NCI-H1092 treated with DMSO at 0.1 percent for 48 hours (cell line): Measurements from ENCODE around the gene BIRC2.

ENCODE experiments used
- DNase-seq: peaks from one replicate; lab custom pipeline; 2025; lab: John Stamatoyannopoulos, UW

Gene BIRC2

DNA sequence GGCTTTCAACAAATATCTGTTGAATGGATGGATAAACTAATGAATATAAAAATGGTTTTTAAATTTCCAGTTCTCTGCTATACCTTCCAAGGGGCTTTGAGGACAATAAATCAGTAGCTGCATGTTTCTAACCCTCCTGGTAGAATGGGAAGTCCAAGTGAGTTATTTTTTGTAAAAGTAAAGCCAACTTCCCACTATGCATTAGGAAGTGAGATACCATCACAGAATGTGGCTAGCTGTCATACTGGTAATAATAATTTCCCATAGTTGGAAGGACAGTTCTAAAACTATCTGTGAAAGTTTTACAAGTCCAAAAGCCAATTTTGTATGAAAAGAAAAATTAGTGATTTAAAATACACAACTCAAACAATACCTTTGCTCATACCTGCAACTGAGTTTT lies 55.5 kb downstream of the BIRC2 start:
- DNase-seq, result no peak

DNA sequence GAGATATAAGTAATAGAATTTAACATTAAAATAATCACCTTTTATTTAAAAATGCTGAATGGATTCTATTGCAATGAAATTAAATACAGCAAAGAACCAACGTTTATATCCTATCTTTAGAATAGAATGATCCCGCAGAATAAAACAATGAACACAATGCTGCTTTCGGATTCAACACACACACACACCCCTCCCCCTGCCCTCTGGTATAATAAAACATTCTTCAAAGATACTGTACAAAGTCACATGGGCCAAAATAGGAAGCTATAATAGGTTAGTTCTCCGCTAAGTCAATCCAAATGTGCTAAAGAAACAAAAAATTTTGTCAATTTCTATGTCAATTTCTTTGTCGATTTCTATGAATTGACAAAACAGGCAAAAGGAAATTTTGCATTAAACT lies 58.5 kb downstream of the BIRC2 start:
- no peak for DNase-seq

DNA sequence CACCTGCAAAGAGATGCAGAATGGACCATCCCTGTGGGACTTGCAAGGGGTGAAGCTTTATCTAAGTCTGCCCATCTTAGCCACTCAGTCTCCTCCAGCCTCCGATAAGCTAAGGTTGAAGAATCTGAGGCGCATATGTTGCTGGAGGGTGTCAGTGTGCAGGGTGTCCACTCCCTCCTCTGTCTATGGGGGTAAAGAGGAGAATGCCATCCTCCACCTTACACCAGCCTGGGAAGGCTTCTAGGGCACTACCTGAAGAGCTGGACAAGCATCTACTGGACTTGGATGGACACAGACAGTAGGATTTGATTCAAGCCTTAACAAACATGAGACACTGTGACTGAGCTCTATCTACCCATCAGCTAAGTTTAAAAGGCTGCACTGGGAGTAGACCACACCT lies 59.1 kb downstream of the BIRC2 start:
- no peak for DNase-seq

DNA sequence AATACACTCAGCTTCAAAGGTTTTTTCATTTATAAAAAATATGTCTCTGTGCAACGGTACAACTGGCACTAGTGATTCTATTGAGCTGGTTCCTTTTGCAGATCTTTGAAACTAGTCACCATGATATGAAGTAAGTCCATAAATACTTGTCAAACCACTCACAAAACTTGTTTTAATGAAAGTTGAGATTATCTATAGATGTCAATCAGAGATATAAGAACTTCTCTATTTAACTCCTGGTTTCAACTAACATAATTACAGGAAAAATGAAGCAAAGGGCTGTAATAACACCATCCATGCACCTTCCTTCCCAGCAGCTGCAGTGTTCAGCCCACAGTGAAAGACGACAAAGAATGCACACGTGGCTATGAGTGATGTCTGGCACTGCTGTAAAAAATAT lies 60.9 kb downstream of the BIRC2 start:
- DNase-seq, result no peak

DNA sequence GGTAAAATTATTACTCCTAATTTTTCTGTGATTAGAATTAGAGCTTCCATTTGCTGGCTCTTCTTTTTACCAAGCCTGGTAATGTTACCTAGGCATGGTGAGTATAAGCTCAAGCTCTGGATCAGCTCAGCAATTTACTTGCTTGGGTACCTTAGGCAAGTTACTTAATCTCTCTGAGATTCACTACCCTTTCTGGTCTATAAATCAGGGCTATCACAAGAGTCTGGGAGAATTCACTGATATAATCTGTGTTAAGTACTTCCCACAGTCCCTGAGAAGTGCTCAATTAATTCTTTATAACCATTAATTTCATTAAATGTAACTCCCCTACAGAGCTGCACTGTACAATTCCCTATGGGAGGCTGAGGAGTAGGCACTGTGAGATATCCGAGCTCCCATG lies 61.3 kb downstream of the BIRC2 start:
- DNase-seq, result no peak

DNA sequence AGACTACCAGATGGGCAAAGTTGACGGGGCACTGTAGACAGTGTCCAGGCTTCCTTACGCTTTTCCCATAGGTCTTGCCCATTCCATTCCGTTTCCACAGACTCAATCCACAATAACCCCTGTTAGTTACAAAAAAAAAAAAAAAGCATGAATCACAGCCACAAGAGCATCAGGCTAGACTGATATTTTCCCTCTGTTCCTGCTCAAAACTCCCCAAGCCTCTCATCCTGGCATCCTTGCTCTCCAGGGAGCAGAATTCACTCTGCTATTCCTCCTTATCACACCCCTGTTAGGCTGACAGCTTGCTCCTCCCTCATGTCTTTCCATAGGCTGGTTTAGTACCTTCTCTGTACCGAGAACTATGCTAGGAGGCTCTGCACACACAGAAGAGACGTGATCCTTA lies 63.4 kb downstream of the BIRC2 start:
- DNase-seq, result no peak

DNA sequence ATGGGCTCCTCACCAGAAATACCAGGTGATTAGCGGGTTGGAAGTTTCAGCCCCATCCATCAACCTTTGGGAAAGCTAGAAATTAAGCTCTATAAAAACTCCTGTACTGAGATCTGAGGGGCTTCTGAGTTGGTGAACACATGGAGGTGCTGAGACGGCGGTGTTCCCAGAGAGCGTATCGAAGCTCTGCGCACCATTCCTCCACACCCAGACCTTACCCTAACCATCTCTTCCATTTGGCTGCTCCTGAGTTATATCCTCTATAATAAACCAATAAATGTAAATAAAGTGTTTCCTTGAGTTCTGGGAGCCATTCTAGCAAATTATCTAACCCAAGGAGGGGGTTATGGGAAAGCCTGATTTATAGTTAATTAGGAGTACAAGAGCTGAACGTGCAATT lies 64.1 kb downstream of the BIRC2 start:
- no peak for DNase-seq

DNA sequence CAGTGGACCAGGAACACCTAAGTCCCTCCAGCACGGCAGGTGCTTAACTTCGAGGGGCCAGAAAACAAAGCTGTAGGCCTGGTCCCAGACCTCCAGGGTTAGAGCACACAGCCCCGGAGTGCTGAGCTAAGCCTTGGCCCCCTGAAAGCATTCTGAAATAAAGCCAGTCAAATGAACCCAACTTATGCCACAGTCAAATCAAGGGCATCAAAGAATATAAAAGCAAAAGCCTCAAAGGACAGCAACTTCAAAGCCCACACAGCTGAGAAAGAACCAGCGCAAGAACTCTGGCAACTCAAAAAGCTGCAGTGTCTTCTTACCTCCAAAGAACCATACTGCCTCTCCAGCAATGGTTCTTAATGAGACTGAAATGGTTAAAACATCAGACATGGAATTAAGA lies 66.5 kb downstream of the BIRC2 start:
- no peak for DNase-seq

DNA sequence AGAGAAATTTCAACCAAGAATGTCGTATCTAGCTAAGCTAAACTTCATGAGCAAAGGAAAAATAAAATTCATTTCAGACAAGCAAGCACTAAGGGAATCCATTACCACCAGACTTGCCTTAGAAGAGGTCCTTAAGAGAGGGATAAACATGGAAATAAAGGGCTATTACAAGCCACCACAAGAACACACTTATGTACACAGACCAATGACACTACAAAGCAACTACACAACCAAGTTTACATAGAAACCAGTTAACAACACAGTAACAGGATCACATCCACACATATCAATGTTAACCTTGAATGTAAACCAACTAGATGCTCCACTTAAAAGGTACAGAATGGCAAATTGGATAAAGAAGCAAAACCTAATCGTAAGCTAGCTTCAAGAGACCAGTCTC lies 67.5 kb downstream of the BIRC2 start:
- DNase-seq, result no peak

DNA sequence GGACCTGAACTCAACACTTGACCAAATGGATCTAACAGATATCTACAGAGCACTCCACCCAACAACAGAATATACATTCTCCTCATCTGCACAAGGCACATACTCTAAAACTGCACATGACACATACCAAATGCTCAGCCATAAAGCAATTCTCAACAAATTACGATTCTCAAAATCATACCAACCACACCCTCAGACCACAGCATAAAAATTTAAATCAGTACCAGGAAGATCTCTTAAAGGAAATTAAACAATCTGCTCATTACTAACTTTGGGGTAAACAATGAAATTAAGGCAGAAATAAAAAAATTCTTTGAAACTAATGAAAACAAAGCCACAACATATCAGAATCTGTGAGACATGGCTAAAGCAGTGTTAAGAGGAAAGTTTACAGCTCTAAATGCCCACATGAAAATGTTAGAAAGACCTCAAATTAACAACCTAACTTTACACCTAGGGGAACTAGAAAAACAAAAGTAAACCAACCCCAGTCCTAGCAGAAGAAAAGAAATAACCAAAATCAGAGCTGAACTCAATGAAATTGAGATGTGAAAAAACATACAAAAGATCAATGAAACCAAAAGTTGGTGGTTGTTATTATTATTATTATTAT lies 68.4 kb downstream of the BIRC2 start:
- no peak for DNase-seq

DNA sequence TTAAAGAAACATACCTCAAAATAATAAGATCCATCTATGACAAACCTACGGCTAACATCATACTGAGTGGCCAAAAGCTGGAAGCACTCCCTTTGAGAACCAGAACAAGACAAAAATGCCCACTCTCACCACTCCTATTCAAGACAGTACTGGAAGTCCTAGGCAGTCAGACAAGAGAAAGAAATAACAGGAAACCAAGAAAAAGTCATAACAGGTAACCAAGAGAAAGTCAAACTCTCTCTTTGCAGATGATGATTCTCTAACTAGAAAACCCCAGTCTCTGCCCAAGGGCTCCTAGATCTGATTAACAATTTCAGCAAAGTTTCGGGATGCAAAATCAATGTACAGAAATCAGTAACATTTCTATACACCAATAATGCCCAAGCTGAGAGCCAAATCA lies 70.0 kb downstream of the BIRC2 start:
- DNase-seq, result no peak

DNA sequence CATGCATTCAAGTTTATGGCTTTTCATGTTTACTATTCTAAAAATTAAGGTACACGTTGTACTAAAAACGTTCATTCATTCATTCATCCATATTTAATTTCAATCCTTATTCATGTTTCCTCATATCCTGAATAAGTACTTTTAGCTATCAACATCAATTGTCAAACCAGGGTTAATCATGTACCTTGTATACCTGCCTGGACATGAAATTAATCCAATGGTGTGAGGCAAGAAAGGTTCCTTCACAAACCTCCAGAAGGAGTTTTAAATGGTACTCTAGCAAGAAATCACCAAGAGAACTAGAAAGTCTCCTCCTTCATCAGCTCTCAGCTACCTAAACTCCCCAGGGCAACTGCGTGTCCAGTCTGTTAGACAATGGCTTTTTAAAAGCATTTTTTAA lies 72.2 kb downstream of the BIRC2 start:
- no peak for DNase-seq

DNA sequence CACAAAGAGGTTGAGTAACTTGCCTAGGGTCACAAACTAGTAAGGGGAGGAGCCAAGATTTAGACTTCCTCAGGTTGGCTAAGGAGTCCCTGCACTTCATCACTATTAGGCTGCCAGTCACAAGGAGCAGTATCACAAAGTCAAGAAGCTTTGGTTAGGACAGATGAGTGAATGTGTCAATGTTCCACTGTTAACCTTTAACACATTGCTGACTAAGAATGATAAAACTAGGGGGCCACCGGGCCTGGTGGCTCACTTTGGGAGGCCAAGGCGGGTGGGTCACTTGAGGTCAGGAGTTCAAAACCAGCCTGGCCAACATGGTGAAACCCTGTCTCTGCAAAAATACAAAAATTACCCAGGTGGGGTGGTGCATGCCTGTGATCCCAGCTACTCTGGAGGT lies 73.5 kb downstream of the BIRC2 start:
- no peak for DNase-seq

DNA sequence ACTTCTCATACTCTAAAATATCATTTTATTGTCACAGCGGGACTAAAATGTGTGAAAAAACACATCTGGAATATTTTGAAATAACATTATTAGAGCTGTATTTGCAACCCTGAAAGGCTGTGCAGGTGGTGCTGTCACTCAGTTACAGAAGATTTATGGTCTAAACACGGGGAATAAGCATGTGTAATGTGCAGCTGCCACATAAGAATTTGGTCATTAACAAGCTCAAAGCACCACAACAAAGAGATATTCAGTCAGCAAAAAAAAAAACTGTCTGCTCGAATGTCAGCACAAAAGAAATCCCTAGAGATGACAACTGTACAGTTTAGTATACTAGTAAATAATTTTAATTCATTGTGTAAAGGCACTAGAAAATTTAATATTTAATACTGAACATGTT lies 74.2 kb downstream of the BIRC2 start:
- DNase-seq, result peak; percentile 54

DNA sequence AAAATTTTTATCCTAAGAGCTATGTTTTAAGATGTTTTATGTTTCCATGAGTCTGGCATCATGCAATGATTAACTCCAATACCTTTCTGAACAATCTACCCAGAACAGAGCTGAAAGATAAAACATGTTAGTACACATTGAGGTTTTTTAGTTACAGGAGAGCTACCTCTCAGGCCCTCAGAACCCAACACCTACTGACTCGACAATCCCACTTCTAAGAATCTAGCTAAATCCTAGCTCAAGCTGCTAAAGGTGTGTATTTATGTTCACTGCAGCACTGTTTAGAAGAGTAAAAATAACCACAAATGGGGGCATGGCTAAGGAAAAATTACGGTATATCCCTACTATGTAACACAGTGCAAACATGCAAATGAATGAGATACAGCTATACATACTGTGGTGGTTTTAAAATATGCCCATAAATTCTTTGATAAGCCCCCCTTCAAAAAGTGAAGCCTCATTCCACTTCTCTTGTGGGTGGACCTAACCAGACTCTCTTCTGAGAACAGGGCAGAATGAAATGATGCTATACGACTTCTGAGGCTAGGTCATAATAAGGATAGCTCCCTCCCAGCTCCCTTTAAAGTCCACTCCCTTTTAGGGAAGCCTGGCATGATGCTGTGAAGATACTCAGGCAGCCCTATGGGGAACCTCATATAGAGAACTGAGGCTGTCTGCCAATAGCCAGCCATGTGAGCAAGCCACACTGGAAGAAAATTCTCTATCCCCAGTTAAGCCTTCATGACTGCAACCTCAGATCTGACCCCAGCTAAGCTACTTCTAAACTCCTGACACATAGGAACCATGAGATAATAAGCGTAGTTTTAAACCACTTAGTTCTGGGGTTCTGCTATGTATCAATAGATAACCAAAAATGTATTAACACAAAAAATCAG lies 76.1 kb downstream of the BIRC2 start:
- DNase-seq, result peak; percentile 38

DNA sequence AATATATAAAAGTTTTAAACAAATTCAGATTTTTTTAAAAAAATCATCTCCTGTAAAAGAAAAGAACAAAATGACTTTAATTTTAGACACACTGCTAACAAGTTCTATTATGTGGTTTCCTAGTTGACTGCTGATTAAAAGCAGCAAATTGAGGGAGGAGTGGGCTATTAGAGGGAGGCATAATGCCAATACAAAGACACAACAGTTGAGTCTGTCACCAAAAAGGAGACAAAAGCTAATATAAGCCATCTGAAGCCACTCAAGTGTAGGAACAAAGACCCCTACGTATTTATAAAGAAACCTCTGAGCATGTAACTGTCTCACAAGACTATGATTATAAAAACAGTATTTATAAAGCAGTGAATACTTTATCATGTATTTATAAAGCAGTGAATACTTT lies 76.9 kb downstream of the BIRC2 start:
- DNase-seq, result peak; percentile 49

DNA sequence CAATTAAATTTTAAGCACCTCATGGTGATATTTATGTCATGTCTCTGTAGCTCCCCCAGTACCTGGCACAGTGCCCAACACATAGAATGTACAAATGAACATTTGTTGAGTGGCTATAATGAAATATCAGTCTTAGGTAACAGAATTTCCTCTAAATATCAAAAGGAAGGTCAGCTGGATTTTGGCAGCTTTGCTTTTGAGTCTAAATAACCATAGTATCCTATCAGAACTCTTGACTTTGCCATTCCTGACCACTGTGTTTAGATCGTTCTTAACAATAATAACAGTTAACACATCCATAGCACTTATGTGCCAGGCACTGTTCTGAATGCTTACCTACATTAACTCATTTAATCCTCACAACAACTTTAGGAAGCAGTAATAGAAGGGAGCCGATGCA lies 79.0 kb downstream of the BIRC2 start:
- DNase-seq, result no peak

DNA sequence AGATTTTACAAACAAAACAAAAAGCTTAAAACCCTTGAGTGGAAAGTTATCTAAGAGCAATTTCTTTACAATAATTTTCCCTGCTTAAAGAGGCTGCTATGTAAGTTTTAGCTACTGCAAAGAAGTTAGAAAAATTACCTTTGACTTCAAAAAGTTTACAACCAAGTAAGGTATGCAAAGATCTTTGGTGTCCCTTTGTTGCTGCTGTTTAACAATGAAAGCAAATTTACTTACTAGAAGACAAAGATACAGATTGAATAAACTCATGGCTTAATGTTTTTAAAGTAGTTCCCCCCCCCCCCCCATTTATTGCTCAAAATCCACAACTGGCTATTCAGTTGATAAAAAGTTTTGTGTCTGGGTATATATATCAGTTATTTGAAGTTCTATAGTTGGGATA lies 79.6 kb downstream of the BIRC2 start:
- no peak for DNase-seq

DNA sequence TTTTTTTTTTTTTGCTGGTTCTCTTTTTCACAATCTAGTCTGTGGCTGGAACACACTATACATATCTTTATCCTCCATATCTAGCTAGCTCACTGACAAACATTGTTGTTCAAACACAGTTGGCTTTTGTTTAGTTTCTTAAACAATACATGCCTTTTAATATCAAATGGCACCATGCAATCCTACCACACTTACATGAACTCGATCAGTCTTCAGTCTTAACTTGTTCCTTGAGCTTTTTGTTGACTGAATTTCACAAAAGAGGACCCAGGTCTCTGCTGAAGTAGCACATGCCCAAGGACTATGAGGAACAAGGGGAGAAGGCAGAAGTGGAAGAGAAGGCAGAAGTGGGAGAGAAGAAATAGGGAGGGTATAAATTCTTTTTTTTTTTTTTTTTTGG lies 80.1 kb downstream of the BIRC2 start:
- no peak for DNase-seq
